Measurements from ENCODE around the gene PIM2. TPM values are rescaled to one million over a fixed set of nuclear protein-coding genes. Genes with fewer than 3 reads are reported as not detected.
A peak's percentile ranks its signal among the peaks of the same experiment; 100 is the strongest.

Gene PIM2
- total and polyA plus RNA-seq, 2 experiments from 2014 or later, result 11.5 to 16.8 TPM

GRCh38 chrX:48956728-48957414 lies 38.0 kb upstream of the PIM2 start:
- 41% methylated on average over 18 of the region's 61 CpGs for WGBS (ENCODE audit: low lambda C conversion rate, missing lambda C conversion rate)
- Histone ChIP-seq H3K9me3 (ENCODE audit: low read depth) (no peaks in the 10 kb centered on the region), H3K27me3 (no peaks in the 10 kb centered on the region), H3K79me2 (peaks cover 50% of the 10 kb centered on the region), H3K9me2 (replicated peaks; ENCODE audit: insufficient read depth) (no peaks in the 10 kb centered on the region), H3K4me3 (peak overlapping the region; percentile 20), H3K36me3 (replicated peaks; ENCODE audit: insufficient read depth, low read depth) (no peaks in the 10 kb centered on the region), H2AFZ (no peak overlapping the region), H3K27ac (peak overlapping the region; percentile 98), H3K4me1 (ENCODE audit: insufficient read depth) (peaks cover 9% of the 10 kb centered on the region), H3K4me2 (peak overlapping the region; percentile 84), H4K20me1 (ENCODE audit: insufficient read depth, poor library complexity, severe bottlenecking) (peaks cover 17% of the 10 kb centered on the region)
- peak; percentile 27 for DNase-seq (ENCODE audit: low spot score)
- TF ChIP-seq EZH2 (IDR thresholded peaks at IDR 0.05; ENCODE audit: borderline replicate concordance) (no peak), EZH2phosphoT487 (IDR thresholded peaks at IDR 0.05; ENCODE audit: low read depth, severe bottlenecking, unreplicated experiment) (no peak), CTCF (IDR thresholded peaks at IDR 0.05; ENCODE audit: poor library complexity) (no peak)

GRCh38 chrX:48948589-48948988 lies 29.8 kb upstream of the PIM2 start:
- Histone ChIP-seq H3K36me3 (replicated peaks; ENCODE audit: insufficient read depth, low read depth) (no peaks in the 10 kb centered on the region), H3K4me3 (no peak overlapping the region), H3K4me1 (ENCODE audit: insufficient read depth) (no peaks in the 10 kb centered on the region), H4K20me1 (ENCODE audit: insufficient read depth, poor library complexity, severe bottlenecking) (peaks cover 22% of the 10 kb centered on the region), H3K27ac (no peak overlapping the region), H3K9me2 (replicated peaks; ENCODE audit: insufficient read depth) (no peaks in the 10 kb centered on the region), H3K27me3 (no peaks in the 10 kb centered on the region), H2AFZ (no peak overlapping the region), H3K9me3 (ENCODE audit: low read depth) (no peaks in the 10 kb centered on the region), H3K4me2 (no peak overlapping the region), H3K79me2 (peaks cover 60% of the 10 kb centered on the region)
- WGBS (ENCODE audit: low lambda C conversion rate, missing lambda C conversion rate), result 71% methylated on average over 1 of the region's 1 CpG
- no peak for DNase-seq (ENCODE audit: low spot score)
- TF ChIP-seq EZH2phosphoT487 (IDR thresholded peaks at IDR 0.05; ENCODE audit: low read depth, severe bottlenecking, unreplicated experiment) (no peak), CTCF (IDR thresholded peaks at IDR 0.05; ENCODE audit: poor library complexity) (no peak), EZH2 (IDR thresholded peaks at IDR 0.05; ENCODE audit: borderline replicate concordance) (no peak)

- no peaks in the 10 kb centered on the region for H3K4me1 ChIP-seq (ENCODE audit: insufficient read depth)
- peaks cover 16% of the 10 kb centered on the region for H4K20me1 ChIP-seq (ENCODE audit: insufficient read depth, poor library complexity, severe bottlenecking)
- H2AFZ ChIP-seq, result no peak overlapping the region
- H3K4me3 ChIP-seq, result no peak overlapping the region
- no peaks in the 10 kb centered on the region for H3K27me3 ChIP-seq
- H3K4me2 ChIP-seq, result no peak overlapping the region
- H3K27ac ChIP-seq, result no peak overlapping the region
- H3K9me2 ChIP-seq (replicated peaks; ENCODE audit: insufficient read depth), result no peaks in the 10 kb centered on the region
- TF ChIP-seq EZH2 (IDR thresholded peaks at IDR 0.05; ENCODE audit: borderline replicate concordance) (no peak), CTCF (IDR thresholded peaks at IDR 0.05; ENCODE audit: poor library complexity) (peak; percentile 73), EZH2phosphoT487 (IDR thresholded peaks at IDR 0.05; ENCODE audit: low read depth, severe bottlenecking, unreplicated experiment) (no peak)
- H3K9me3 ChIP-seq (ENCODE audit: low read depth), result no peaks in the 10 kb centered on the region
- no peaks in the 10 kb centered on the region for H3K36me3 ChIP-seq (replicated peaks; ENCODE audit: insufficient read depth, low read depth)
- WGBS (ENCODE audit: low lambda C conversion rate, missing lambda C conversion rate), result 60% methylated on average over 7 of the region's 8 CpGs
- H3K79me2 ChIP-seq, result peaks cover 47% of the 10 kb centered on the region
- peak; percentile 76 for DNase-seq (ENCODE audit: low spot score)
These were observed 26.9 kb upstream of the PIM2 start for GRCh38 chrX:48945517-48946348.

All from hepatocyte (in vitro differentiated cells).